ENCODE measurements around the gene CYB561. TPM values are rescaled to one million over a fixed set of nuclear protein-coding genes. Genes with fewer than 3 reads are reported as not detected.

Gene CYB561
- total and polyA plus RNA-seq, 10 of the 15 experiments (the other 5 are each of a cell fraction or from before 2014, with no cell fraction given): 0.52 to 6.9 (median 2.5) TPM

GRCh38 chr17:63480192-63480784 is 34.2 kb upstream of the CYB561 start:
- no peaks in the 10 kb centered on the region for H3K9me3 ChIP-seq (replicated peaks; ENCODE audit: control insufficient read depth, insufficient read depth, low read length)
- no peak for TF ChIP-seq NR2C2 (IDR thresholded peaks at IDR 0.05; ENCODE audit: borderline replicate concordance, control insufficient read depth, insufficient read length, low read depth)
- TF ChIP-seq BACH1 (IDR thresholded peaks at IDR 0.05; ENCODE audit: borderline replicate concordance): no peak
- no peak for TF ChIP-seq NBN (IDR thresholded peaks at IDR 0.05)
- TF ChIP-seq SIN3A (IDR thresholded peaks at IDR 0.05; ENCODE audit: low read depth, low read length): no peak
- no peak for TF ChIP-seq ETV6 (conservative IDR thresholded peaks at IDR 0.05 in 1 of 2, IDR thresholded peaks at IDR 0.05 in 1 of 2; ENCODE audit: borderline replicate concordance in 1 of 2, low read depth in 1 of 2)
- TF ChIP-seq SPI1 (IDR thresholded peaks at IDR 0.05; ENCODE audit: borderline replicate concordance, insufficient read depth, low read depth, low read length): no peak
- TF ChIP-seq BMI1 (IDR thresholded peaks at IDR 0.05; ENCODE audit: borderline replicate concordance): no peak
- TF ChIP-seq HDGF (IDR thresholded peaks at IDR 0.05): no peak
- no peak for TF ChIP-seq EP300 (IDR thresholded peaks at IDR 0.05; ENCODE audit: borderline replicate concordance in 1 of 2, control insufficient read depth in 1 of 2, low read depth in 2 of 2, low read length in 2 of 2)
- CTCF ChIA-PET: interaction anchor here (0.8 to 7.0 kb wide), 7 partner anchors 7 to 131 kb away, joined by 3 to 104 read pairs (median 8); no protein-coding TSS in a partner anchor
- no peaks in the 10 kb centered on the region for H3K79me2 ChIP-seq (ENCODE audit: control insufficient read depth, insufficient read depth, low read length)
- ATAC-seq (no peak), FAIRE-seq (no peak), DNase-seq (ENCODE audit: low read depth, low spot score) (no peak)
- SMC1A ChIA-PET (ENCODE audit: uncharacterized antibody, unreplicated experiment): interaction anchor here (2.5 to 3.3 kb wide), 2 partner anchors 53 to 55 kb away, joined by 8 to 26 read pairs; no protein-coding TSS in a partner anchor
- H2AFZ ChIP-seq (ENCODE audit: control insufficient read depth, low read depth, low read length): no peak overlapping the region
- peaks cover 5% of the 10 kb centered on the region for H3K4me1 ChIP-seq (ENCODE audit: control insufficient read depth, insufficient read depth, low read length)
- intact Hi-C loops (cut with micrococcal nuclease; ENCODE audit: unreplicated experiment): no loop called here
- no TSS peak for BruUV-seq (replicated peaks)
- H4K20me1 ChIP-seq (ENCODE audit: control insufficient read depth, insufficient read depth): no peaks in the 10 kb centered on the region
- H3K27me3 ChIP-seq (replicated peaks in 1 of 2; ENCODE audit: control insufficient read depth in 2 of 2, insufficient read depth in 2 of 2, low read length in 1 of 2): peaks cover 7 to 8% of the 10 kb centered on the region in 2 experiments
- H3K9ac ChIP-seq (ENCODE audit: control insufficient read depth, insufficient read depth, low read length): no peak overlapping the region
- in situ Hi-C loops (cut with MboI): no loop called here
- WGBS (ENCODE audit: insufficient coverage, insufficient replicate concordance, low lambda C conversion rate, missing lambda C conversion rate): 41% methylated on average over 21 of the region's 21 CpGs
- H3K4me2 ChIP-seq (ENCODE audit: control insufficient read depth, insufficient read depth): no peak overlapping the region
- no peaks in the 10 kb centered on the region for H3K36me3 ChIP-seq (ENCODE audit: control insufficient read depth in 2 of 2, insufficient read depth in 2 of 2, low read length in 1 of 2)
- H3K4me3 ChIP-seq: no peak overlapping the region
- RAD21 ChIA-PET (ENCODE audit: unreplicated experiment): interaction anchor here (2.4 to 6.5 kb wide), 2 partner anchors 37 to 52 kb away, joined by 19 to 75 read pairs; no protein-coding TSS in a partner anchor
- POLR2A ChIA-PET: interaction anchor here (0.5 kb wide), 1 partner anchor 685 kb away, joined by 9 read pairs; no protein-coding TSS in a partner anchor
- H3K27ac ChIP-seq (ENCODE audit: control insufficient read depth, insufficient read depth): no peak overlapping the region

Data from GM12878 (cell line).